Gastrocnemius medialis (tissue), 4 donors: ENCODE measurements around the gene MYO1B.

ENCODE experiments used
- CTCF ChIP-seq, 5 experiments: fragments of 450-650 bp in 3 of 5; fragments of 200-600 bp in 2 of 5; sonication (generic) in 2 of 5; IDR thresholded peaks in 4 of 5; conservative IDR thresholded peaks in 1 of 5; 1 replicate in 4 of 5; 2 replicates in 1 of 5; pipeline ENCODE4 v1.5.1; 2016 to 2019; ENCODE audit warnings: antibody characterized with exemption in 5 of 5, mild to moderate bottlenecking in 3 of 5, moderate library complexity in 3 of 5
- POLR2A ChIP-seq, 2 donors: fragments of 450-650 bp; IDR thresholded peaks; one replicate each; pipeline ENCODE4 v1.6.1; 2017; ENCODE audit warnings: antibody characterized with exemption in 2 of 2, mild to moderate bottlenecking in 2 of 2, moderate library complexity in 2 of 2

DNA sequence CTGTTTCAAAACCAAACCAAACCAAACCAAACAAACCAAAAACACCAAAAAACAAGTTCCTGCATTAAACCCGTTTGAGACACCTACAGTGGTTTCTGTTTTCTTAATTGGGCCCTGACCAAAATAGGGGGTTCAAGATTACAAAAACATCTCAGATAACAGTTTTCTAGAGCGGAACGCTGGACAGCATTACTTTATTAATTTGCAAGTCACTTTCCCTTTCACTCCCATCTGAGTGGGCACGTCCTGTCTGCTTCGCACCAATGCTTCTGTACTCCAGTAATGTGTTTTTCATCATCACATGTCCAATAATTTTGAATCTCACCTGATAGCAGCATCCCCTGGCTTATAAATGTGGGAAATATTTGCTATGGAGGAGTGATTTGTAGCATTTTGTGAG, 11.7 kb upstream of the MYO1B start:
- no peak for TF ChIP-seq CTCF (IDR thresholded peaks at IDR 0.05 in 4 of 5, conservative IDR thresholded peaks at IDR 0.05 in 1 of 5)
- TF ChIP-seq POLR2A (IDR thresholded peaks at IDR 0.05) = no peak
